NT2/D1 (cell line): ENCODE data around the gene ABHD13.

Experiments used
- SUZ12 ChIP-seq: IDR thresholded peaks from 2 replicates; pipeline ENCODE4 v1.6.1; 2011; ENCODE audit not compliant: insufficient read length, insufficient read depth; ENCODE audit errors: extremely low read depth
- YY1 ChIP-seq: IDR thresholded peaks from 2 replicates; pipeline ENCODE4 v1.6.1; 2011; ENCODE audit not compliant: insufficient read length, insufficient read depth
- ZNF274 ChIP-seq: IDR thresholded peaks from 2 replicates; pipeline ENCODE4 v1.6.1; 2011; ENCODE audit warnings: mild to moderate bottlenecking, low read depth, low read length

GRCh38 chr13:108267347-108267746, 49.2 kb downstream of the ABHD13 start:
- TF ChIP-seq YY1 (no peak), SUZ12 (no peak), ZNF274 (no peak)
